GM21360 (cell line): ENCODE measurements around the gene SPATA16.

Experiments
- ATAC-seq: cut with Tn5 transposase; IDR thresholded peaks from one replicate; pipeline ENCODE4 v1.9.1; 2021; ENCODE audit warnings: mild to moderate bottlenecking, moderate library complexity; ENCODE audit not compliant: unreplicated experiment

The SPATA16 gene

GRCh38 chr3:172846103-172846561 is 294.9 kb downstream of the SPATA16 start:
- peak; percentile 81 for ATAC-seq

- no peak for ATAC-seq
Measured at GRCh38 chr3:172844428-172844827, 296.6 kb downstream of the SPATA16 start.

- no peak for ATAC-seq
Measured at GRCh38 chr3:172840913-172841312, 300.1 kb downstream of the SPATA16 start.

- ATAC-seq = no peak
Measured at GRCh38 chr3:172840463-172840862, 300.6 kb downstream of the SPATA16 start.

GRCh38 chr3:172839679-172840078 is 301.4 kb downstream of the SPATA16 start:
- no peak for ATAC-seq
